Subcutaneous adipose tissue (tissue), 4 donors: ENCODE results near the gene UNCX. TPM values are rescaled to one million over a fixed set of nuclear protein-coding genes. Genes with fewer than 3 reads are reported as not detected.

Source experiments
- total RNA-seq, 4 donors: library from RNA; depleted of rRNA; stranded (reverse); fragments of >200 nt; gene quantifications; one replicate each; pipeline ENCODE4 v1.1.0, GENCODE V29; 2016
- TF ChIP-seq, protein P1 (sequence below): fragments of 450-650 bp; IDR thresholded peaks from one replicate; pipeline ENCODE4 v1.5.1; 2016; ENCODE audit warnings: low read depth, mild to moderate bottlenecking, control low read depth, antibody characterized with exemption, moderate library complexity

UNCX gene
- total RNA-seq, 4 donors from 2014 or later, result not detected

DNA sequence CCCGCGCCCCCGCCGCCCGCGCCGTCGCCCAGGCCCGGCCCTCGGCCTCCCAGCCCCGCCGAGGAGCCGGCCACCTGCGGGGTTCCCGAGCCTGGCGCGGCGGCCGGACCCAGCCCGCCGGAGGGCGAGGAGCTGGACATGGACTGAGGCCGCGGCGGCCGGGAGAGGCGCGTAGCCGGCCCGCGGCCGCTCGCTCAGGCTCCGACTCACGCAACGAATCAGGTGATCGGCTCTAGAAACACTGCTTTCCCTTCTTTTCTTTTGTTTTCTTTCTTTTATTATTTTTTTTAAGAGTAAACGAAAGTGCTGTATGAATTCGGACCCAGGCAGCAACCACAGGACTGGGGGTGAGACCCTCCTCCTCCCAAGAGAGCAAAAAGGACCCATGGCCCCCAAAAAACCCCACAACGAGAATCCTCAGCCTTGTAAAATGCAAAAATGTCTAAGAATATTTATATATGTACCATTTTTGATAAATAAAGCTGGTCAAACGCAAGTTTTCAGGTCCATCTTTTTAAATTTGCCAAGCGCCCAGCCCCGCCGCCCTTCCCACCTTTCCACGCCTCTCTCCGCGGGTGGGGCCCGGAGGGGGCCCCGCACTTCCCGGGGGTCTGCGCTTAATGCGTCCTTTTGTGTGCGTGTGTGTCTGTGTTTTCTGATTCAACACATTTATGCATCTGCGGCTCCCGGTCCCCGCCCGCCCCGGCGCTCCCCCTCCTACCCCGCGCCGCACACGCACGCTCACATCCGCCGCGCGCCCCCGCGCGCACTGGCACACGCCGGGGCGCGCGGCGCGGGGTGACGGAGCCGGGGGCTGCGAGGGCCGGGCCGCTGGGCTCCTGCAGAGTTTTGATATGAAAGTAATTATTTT, 4.4 kb downstream of the UNCX start:
- TF ChIP-seq, protein P1, sequence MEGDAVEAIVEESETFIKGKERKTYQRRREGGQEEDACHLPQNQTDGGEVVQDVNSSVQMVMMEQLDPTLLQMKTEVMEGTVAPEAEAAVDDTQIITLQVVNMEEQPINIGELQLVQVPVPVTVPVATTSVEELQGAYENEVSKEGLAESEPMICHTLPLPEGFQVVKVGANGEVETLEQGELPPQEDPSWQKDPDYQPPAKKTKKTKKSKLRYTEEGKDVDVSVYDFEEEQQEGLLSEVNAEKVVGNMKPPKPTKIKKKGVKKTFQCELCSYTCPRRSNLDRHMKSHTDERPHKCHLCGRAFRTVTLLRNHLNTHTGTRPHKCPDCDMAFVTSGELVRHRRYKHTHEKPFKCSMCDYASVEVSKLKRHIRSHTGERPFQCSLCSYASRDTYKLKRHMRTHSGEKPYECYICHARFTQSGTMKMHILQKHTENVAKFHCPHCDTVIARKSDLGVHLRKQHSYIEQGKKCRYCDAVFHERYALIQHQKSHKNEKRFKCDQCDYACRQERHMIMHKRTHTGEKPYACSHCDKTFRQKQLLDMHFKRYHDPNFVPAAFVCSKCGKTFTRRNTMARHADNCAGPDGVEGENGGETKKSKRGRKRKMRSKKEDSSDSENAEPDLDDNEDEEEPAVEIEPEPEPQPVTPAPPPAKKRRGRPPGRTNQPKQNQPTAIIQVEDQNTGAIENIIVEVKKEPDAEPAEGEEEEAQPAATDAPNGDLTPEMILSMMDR, result no peak

GRCh38 chr7:1237704-1238255, 5.1 kb downstream of the UNCX start:
- TF ChIP-seq, protein P1, result no peak

DNA sequence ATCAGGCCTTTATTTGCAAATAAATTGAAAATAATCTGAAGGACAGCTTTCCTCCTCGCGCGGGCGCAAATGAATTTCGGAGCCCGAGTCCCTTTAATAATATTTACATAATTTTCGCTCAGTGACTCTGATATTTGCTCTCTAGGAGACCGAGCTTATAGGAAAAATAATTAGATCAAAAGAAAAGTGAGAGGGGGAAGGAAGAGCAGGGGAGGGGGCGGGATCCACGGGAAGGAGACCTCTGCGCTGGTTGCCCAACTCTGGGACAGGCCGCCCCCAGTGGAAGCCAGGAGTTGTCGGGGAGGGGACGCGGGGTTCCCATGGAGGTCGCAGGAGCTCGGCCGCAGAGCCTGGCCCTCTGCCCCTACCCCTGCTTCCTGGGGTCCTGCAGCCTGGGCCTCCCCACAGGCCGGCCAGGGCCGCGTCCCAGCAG, 5.8 kb downstream of the UNCX start:
- TF ChIP-seq, protein P1, result no peak

DNA sequence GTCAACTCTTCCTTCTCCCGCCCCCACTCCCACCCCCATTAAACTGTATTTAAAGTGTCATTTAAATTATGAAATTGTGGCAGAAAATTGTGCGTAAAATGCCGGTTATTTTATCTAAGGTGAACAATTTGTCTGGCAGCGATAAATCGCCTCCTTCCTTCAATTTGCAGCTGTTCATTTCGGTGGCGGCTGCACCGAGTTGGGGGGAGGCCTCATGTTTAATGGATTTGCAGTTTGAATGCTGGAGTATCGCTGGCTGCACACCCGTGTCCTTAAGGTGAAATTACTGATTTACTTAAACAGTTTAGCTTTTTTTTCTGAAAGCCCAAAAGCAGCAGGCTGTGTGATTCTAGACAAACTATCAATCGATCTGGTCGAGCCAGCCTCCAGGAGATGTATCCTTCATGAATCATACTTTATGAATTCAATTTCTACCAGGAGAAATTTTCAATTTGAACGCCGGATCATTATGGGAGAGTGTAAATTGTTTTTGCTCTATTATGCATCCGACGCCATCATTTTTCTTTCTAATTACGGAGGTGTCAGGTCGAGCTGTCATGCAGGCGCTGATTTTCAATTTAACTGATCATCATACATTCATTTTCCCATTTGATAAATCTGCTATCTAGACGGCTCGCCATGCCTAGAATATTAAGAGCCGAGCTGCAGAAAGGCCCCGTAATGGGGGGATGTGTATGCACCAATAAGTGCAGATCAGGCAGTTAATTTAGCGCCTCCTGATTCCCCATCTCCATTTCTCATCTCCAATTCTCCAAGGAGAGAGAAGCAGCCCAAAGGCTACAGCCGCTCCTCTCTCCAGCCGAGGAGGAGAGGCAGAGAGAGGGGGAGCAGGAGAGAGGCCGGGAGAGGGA, 6.5 kb downstream of the UNCX start:
- TF ChIP-seq, protein P1, result no peak

GRCh38 chr7:1239803-1240516, 7.3 kb downstream of the UNCX start:
- TF ChIP-seq, protein P1, result no peak

DNA sequence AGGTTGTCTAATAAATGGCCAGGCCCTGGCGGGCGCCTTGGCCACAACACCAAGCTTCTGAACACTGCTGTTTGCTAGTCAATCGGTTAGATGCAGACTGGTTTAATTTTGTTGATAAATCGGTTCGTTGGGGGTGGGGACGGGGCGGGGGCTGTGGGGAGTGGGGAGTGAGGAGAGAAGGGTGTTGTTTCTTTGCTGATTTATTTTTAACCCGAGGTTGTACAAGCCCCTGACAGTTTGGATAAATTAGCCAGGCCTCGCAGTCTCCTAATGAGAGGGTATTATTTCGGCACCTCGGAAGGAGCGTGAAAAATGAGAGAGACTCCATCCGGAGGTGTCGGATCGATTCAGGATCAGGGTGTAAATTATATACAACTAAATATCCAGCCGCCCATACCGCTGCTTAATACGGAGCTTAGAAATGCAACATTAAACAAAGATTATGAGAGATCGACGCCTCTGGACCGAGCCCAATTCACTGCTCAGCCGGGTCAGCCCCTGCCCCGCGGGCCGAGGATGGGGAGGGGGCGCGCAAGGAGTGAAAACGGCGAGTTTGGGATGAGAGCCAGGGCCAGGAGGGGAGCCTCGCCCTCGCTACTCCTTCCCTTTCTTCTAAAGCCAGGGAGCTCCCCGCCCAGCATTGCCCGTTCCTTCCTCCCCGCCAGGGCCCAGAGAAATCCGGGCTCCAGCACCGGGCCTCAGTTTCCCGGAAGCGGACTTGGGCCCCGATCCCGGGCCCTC, 8.0 kb downstream of the UNCX start:
- TF ChIP-seq, protein P1, result no peak
